ENCODE measurements around the gene SPATA4. TPM values are rescaled to one million over a fixed set of nuclear protein-coding genes. Genes with fewer than 3 reads are reported as not detected.
A peak's percentile ranks its signal among the peaks of the same experiment; 100 is the strongest.

Gene SPATA4
- total RNA-seq, 1 donor from 2014 or later: not detected

GRCh38 chr4:176210101-176210500, 14.7 kb upstream of the SPATA4 start:
- Mint-ChIP-seq H3K27me3 (peaks cover 12% of the 10 kb centered on the region), H3K4me1 (no peaks in the 10 kb centered on the region), H3K4me3 (no peak overlapping the region), H3K27ac (no peak overlapping the region), H3K36me3 (ENCODE audit: low read depth) (no peaks in the 10 kb centered on the region), H3K9me3 (no peaks in the 10 kb centered on the region)
- no peak for DNase-seq
- intact Hi-C loops (cut with micrococcal nuclease): no loop called here

- no peak overlapping the region for H3K27ac Mint-ChIP-seq
- peaks cover 12% of the 10 kb centered on the region for H3K27me3 Mint-ChIP-seq
- H3K4me3 Mint-ChIP-seq: no peak overlapping the region
- H3K9me3 Mint-ChIP-seq: no peaks in the 10 kb centered on the region
- H3K36me3 Mint-ChIP-seq (ENCODE audit: low read depth): no peaks in the 10 kb centered on the region
- intact Hi-C loops (cut with micrococcal nuclease): no loop called here
- DNase-seq: no peak
- H3K4me1 Mint-ChIP-seq: no peaks in the 10 kb centered on the region
Observed at GRCh38 chr4:176209535-176209934, 14.2 kb upstream of the SPATA4 start.

- H3K4me3 Mint-ChIP-seq: no peak overlapping the region
- peaks cover 14% of the 10 kb centered on the region for H3K27me3 Mint-ChIP-seq
- H3K36me3 Mint-ChIP-seq (ENCODE audit: low read depth): no peaks in the 10 kb centered on the region
- no peaks in the 10 kb centered on the region for H3K4me1 Mint-ChIP-seq
- H3K9me3 Mint-ChIP-seq: no peaks in the 10 kb centered on the region
- DNase-seq: no peak
- no peak overlapping the region for H3K27ac Mint-ChIP-seq
- intact Hi-C loops (cut with micrococcal nuclease): no loop called here
Observed at GRCh38 chr4:176207839-176208238, 12.5 kb upstream of the SPATA4 start.

GRCh38 chr4:176205299-176205698, 9.9 kb upstream of the SPATA4 start:
- H3K9me3 Mint-ChIP-seq: no peaks in the 10 kb centered on the region
- no peak overlapping the region for H3K4me3 Mint-ChIP-seq
- peaks cover 16% of the 10 kb centered on the region for H3K27me3 Mint-ChIP-seq
- DNase-seq: peak; percentile 37
- no peak overlapping the region for H3K27ac Mint-ChIP-seq
- intact Hi-C loops (cut with micrococcal nuclease): no loop called here
- H3K36me3 Mint-ChIP-seq (ENCODE audit: low read depth): no peaks in the 10 kb centered on the region
- no peaks in the 10 kb centered on the region for H3K4me1 Mint-ChIP-seq

- H3K36me3 Mint-ChIP-seq (ENCODE audit: low read depth): peaks cover 1% of the 10 kb centered on the region
- H3K27me3 Mint-ChIP-seq: peaks cover 30% of the 10 kb centered on the region
- DNase-seq: no peak
- H3K27ac Mint-ChIP-seq: no peak overlapping the region
- H3K4me3 Mint-ChIP-seq: no peak overlapping the region
- intact Hi-C loops (cut with micrococcal nuclease): loop anchor here (10.0 kb wide), 2 partner anchors 296 to 1246 kb away; partner anchors contain the start of gene AGA
- peaks cover 17% of the 10 kb centered on the region for H3K4me1 Mint-ChIP-seq
- H3K9me3 Mint-ChIP-seq: peaks cover 9% of the 10 kb centered on the region
Observed at GRCh38 chr4:176198316-176198903, 3.0 kb upstream of the SPATA4 start.

GRCh38 chr4:176193938-176194337, 1.4 kb downstream of the SPATA4 start:
- Mint-ChIP-seq H3K4me1 (peaks cover 17% of the 10 kb centered on the region), H3K4me3 (peak overlapping the region; percentile 30), H3K27me3 (peaks cover 35% of the 10 kb centered on the region), H3K9me3 (peaks cover 9% of the 10 kb centered on the region), H3K36me3 (ENCODE audit: low read depth) (peaks cover 1% of the 10 kb centered on the region), H3K27ac (peak overlapping the region; percentile 31)
- intact Hi-C loops (cut with micrococcal nuclease): loop anchor here (1.0 to 10.0 kb wide), 5 partner anchors 8 to 1251 kb away; partner anchors contain the start of gene AGA
- no peak for DNase-seq

- H3K4me3 Mint-ChIP-seq: no peak overlapping the region
- no peak overlapping the region for H3K27ac Mint-ChIP-seq
- peaks cover 32% of the 10 kb centered on the region for H3K27me3 Mint-ChIP-seq
- peaks cover 17% of the 10 kb centered on the region for H3K4me1 Mint-ChIP-seq
- intact Hi-C loops (cut with micrococcal nuclease): loop anchor here (5.0 to 10.0 kb wide), 3 partner anchors 302 to 1252 kb away; partner anchors contain the start of gene AGA
- H3K36me3 Mint-ChIP-seq (ENCODE audit: low read depth): peaks cover 1% of the 10 kb centered on the region
- DNase-seq: no peak
- peaks cover 9% of the 10 kb centered on the region for H3K9me3 Mint-ChIP-seq
Observed at GRCh38 chr4:176193126-176193525, 2.3 kb downstream of the SPATA4 start.

- intact Hi-C loops (cut with micrococcal nuclease): loop anchor here (5.0 to 10.0 kb wide), 3 partner anchors 303 to 1253 kb away; partner anchors contain the start of gene AGA
- no peak overlapping the region for H3K27ac Mint-ChIP-seq
- H3K36me3 Mint-ChIP-seq (ENCODE audit: low read depth): peaks cover 1% of the 10 kb centered on the region
- peaks cover 3% of the 10 kb centered on the region for H3K9me3 Mint-ChIP-seq
- H3K4me1 Mint-ChIP-seq: peaks cover 17% of the 10 kb centered on the region
- H3K4me3 Mint-ChIP-seq: no peak overlapping the region
- DNase-seq: no peak
- peaks cover 24% of the 10 kb centered on the region for H3K27me3 Mint-ChIP-seq
Observed at GRCh38 chr4:176191974-176192373, 3.4 kb downstream of the SPATA4 start.

GRCh38 chr4:176189891-176190795, 5.2 kb downstream of the SPATA4 start:
- peaks cover 8% of the 10 kb centered on the region for H3K4me1 Mint-ChIP-seq
- H3K36me3 Mint-ChIP-seq (ENCODE audit: low read depth): no peaks in the 10 kb centered on the region
- H3K9me3 Mint-ChIP-seq: no peaks in the 10 kb centered on the region
- no peak overlapping the region for H3K4me3 Mint-ChIP-seq
- peaks cover 24% of the 10 kb centered on the region for H3K27me3 Mint-ChIP-seq
- DNase-seq: no peak
- intact Hi-C loops (cut with micrococcal nuclease): loop anchor here (5.0 to 10.0 kb wide), 3 partner anchors 305 to 1255 kb away; partner anchors contain the start of gene AGA
- H3K27ac Mint-ChIP-seq: no peak overlapping the region

- H3K36me3 Mint-ChIP-seq (ENCODE audit: low read depth): no peaks in the 10 kb centered on the region
Observed at GRCh38 chr4:176188654-176189053, 6.7 kb downstream of the SPATA4 start.

GRCh38 chr4:176187624-176188023, 7.8 kb downstream of the SPATA4 start:
- no peak for DNase-seq
- Mint-ChIP-seq H3K27ac (no peak overlapping the region), H3K4me1 (no peaks in the 10 kb centered on the region), H3K9me3 (no peaks in the 10 kb centered on the region), H3K36me3 (ENCODE audit: low read depth) (no peaks in the 10 kb centered on the region), H3K4me3 (no peak overlapping the region), H3K27me3 (peaks cover 27% of the 10 kb centered on the region)
- intact Hi-C loops (cut with micrococcal nuclease): no loop called here

More at GRCh38 chr4:176188654-176189053, 6.7 kb downstream of the SPATA4 start:
- intact Hi-C loops (cut with micrococcal nuclease): no loop called here
- no peak for DNase-seq
- Mint-ChIP-seq H3K4me3 (no peak overlapping the region), H3K4me1 (peaks cover under 1% of the 10 kb centered on the region), H3K27me3 (peaks cover 28% of the 10 kb centered on the region), H3K9me3 (no peaks in the 10 kb centered on the region), H3K27ac (no peak overlapping the region)

GRCh38 chr4:176186671-176187395, 8.6 kb downstream of the SPATA4 start:
- intact Hi-C loops (cut with micrococcal nuclease): loop anchor here (1.0 kb wide), 1 partner anchor 7 kb away; no protein-coding TSS in a partner anchor
- Mint-ChIP-seq H3K4me3 (no peak overlapping the region), H3K27me3 (peaks cover 22% of the 10 kb centered on the region), H3K4me1 (no peaks in the 10 kb centered on the region), H3K36me3 (ENCODE audit: low read depth) (no peaks in the 10 kb centered on the region), H3K9me3 (no peaks in the 10 kb centered on the region), H3K27ac (no peak overlapping the region)
- no peak for DNase-seq

GRCh38 chr4:176186067-176186466, 9.3 kb downstream of the SPATA4 start:
- H3K9me3 Mint-ChIP-seq: no peaks in the 10 kb centered on the region
- no peak overlapping the region for H3K4me3 Mint-ChIP-seq
- H3K4me1 Mint-ChIP-seq: no peaks in the 10 kb centered on the region
- intact Hi-C loops (cut with micrococcal nuclease): loop anchor here (1.0 kb wide), 1 partner anchor 8 kb away; no protein-coding TSS in a partner anchor
- H3K27me3 Mint-ChIP-seq: peaks cover 14% of the 10 kb centered on the region
- no peak overlapping the region for H3K27ac Mint-ChIP-seq
- no peaks in the 10 kb centered on the region for H3K36me3 Mint-ChIP-seq (ENCODE audit: low read depth)
- no peak for DNase-seq
